Ectodermal cell (in vitro differentiated cells): ENCODE measurements around the gene PIK3AP1.
"Not testable (repeated sequence)": the region's sequence is repeated elsewhere in the genome, so short reads cannot be mapped to it uniquely, and the experiment has no call there.

Experiments used
- H3K27ac ChIP-seq: 2 replicates; pipeline ENCODE4 v1.7.0; 2013; ENCODE audit warnings: mild to moderate bottlenecking, low read depth, low read length; ENCODE audit not compliant: insufficient read depth, poor library complexity, severe bottlenecking
- H3K27me3 ChIP-seq: 2 replicates; pipeline ENCODE4 v1.7.0; 2013; ENCODE audit warnings: mild to moderate bottlenecking, low read length; ENCODE audit not compliant: insufficient read depth, control insufficient read depth, poor library complexity, severe bottlenecking
- H3K36me3 ChIP-seq: one replicate; pipeline ENCODE4 v1.7.0; 2013; ENCODE audit warnings: low read length; ENCODE audit not compliant: control insufficient read depth, insufficient read depth
- H3K4me1 ChIP-seq: one replicate; pipeline ENCODE4 v1.7.0; 2013; ENCODE audit warnings: low read length; ENCODE audit not compliant: control insufficient read depth, insufficient read depth
- H3K4me3 ChIP-seq: 2 replicates; pipeline ENCODE4 v1.7.0; 2013; ENCODE audit warnings: low read depth, low read length, control low read depth; ENCODE audit not compliant: insufficient read depth
- H3K9me3 ChIP-seq: 2 replicates; pipeline ENCODE4 v1.7.0; 2013; ENCODE audit warnings: mild to moderate bottlenecking, low read length, moderate library complexity; ENCODE audit not compliant: control insufficient read depth
- WGBS, 2 experiments: methylation state at CpG; one replicate each; pipeline ENCODE4 v1.1.7; 2013; ENCODE audit warnings: missing lambda C conversion rate in 2 of 2; 5-methylcytosine and 5-hydroxymethylcytosine counted together

PIK3AP1 gene

GRCh38 chr10:96545558-96545957, 174.8 kb downstream of the PIK3AP1 start:
- H3K27ac ChIP-seq, H3K9me3 ChIP-seq, H3K4me3 ChIP-seq, H3K4me1 ChIP-seq, H3K27me3 ChIP-seq: not testable (repeated sequence)
- peaks cover 15% of the 10 kb centered on the region for H3K36me3 ChIP-seq
- WGBS, 2 experiments, result 93 to 95% methylated on average over 10 of the region's 10 CpGs
